Measurements from ENCODE around the gene SORBS1.
A peak's percentile ranks its signal among the peaks of the same experiment; 100 is the strongest.

DNA sequence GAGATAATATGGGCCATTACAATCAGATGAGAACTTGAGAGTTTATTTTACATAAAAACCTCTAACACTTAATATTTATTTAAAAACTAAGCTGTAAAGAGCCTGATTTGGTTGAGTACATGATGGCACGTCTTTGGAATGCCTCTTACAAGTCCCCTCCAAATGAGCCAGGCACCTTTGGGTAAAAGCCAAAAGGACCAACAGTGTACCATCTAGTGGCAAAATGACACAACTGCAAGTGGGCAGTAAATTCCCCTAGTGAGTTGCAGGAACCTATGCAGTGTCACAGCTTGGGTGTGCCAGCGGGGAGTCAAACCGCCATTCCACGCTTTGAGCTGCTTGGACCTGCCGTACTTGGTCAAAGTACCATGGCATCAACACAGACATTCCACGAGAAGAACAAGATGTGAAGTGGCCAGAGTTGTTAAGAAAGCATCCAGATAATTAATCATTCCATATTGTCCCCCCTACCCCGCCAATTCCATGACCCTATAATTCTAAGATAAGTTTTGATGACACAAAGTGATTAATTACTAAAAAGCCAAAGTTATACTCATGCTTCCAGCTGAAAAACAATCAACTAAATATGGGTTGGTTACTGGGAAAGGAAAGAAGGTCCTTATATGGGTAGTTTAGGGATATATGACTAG lies 115.2 kb downstream of the SORBS1 start:
- TF ChIP-seq, protein P1, sequence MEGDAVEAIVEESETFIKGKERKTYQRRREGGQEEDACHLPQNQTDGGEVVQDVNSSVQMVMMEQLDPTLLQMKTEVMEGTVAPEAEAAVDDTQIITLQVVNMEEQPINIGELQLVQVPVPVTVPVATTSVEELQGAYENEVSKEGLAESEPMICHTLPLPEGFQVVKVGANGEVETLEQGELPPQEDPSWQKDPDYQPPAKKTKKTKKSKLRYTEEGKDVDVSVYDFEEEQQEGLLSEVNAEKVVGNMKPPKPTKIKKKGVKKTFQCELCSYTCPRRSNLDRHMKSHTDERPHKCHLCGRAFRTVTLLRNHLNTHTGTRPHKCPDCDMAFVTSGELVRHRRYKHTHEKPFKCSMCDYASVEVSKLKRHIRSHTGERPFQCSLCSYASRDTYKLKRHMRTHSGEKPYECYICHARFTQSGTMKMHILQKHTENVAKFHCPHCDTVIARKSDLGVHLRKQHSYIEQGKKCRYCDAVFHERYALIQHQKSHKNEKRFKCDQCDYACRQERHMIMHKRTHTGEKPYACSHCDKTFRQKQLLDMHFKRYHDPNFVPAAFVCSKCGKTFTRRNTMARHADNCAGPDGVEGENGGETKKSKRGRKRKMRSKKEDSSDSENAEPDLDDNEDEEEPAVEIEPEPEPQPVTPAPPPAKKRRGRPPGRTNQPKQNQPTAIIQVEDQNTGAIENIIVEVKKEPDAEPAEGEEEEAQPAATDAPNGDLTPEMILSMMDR (IDR thresholded peaks at IDR 0.05) = peak; percentile 70 to 86 (median 83)
- no peak for TF ChIP-seq POLR2A (IDR thresholded peaks at IDR 0.05)

Data from body of pancreas (tissue), 4 donors.